SIG-M5 (cell line): ENCODE measurements around the gene CCAR1.
"Not testable (repeated sequence)": the region's sequence is repeated elsewhere in the genome, so short reads cannot be mapped to it uniquely, and the experiment has no call there.

Source experiments
- DNase-seq: peaks from one replicate; lab custom pipeline; 2025; lab: John Stamatoyannopoulos, UW

The CCAR1 gene

GRCh38 chr10:68759967-68760366, 38.9 kb downstream of the CCAR1 start:
- no peak for DNase-seq

DNA sequence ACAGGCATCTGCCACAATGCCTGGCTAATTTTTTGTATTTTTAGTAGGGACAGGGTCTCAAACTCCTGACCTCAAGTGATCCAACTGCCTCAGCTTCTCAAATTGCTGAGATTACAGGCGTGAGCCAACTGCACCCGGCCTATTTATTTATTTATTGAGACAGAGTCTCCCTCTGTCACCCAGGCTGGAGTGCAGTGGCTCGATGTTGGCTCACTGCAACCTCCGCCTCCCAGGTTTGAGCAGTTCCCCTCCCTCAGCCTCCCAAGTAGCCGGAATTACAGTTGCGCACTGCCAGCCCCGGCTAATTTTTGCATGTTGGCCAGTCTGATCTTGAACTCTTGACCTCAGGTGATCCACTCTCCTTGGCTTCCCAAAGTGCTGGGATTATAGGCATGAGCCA, 46.4 kb downstream of the CCAR1 start:
- DNase-seq, result not testable (repeated sequence)

GRCh38 chr10:68781613-68782574, 60.9 kb downstream of the CCAR1 start:
- no peak for DNase-seq

GRCh38 chr10:68784476-68784875, 63.4 kb downstream of the CCAR1 start:
- DNase-seq, result no peak

GRCh38 chr10:68787813-68788212, 66.8 kb downstream of the CCAR1 start:
- DNase-seq, result no peak

- DNase-seq, result no peak
Observed at GRCh38 chr10:68790476-68790875, 69.4 kb downstream of the CCAR1 start.

GRCh38 chr10:68792115-68792514, 71.1 kb downstream of the CCAR1 start:
- no peak for DNase-seq

- no peak for DNase-seq
Observed at GRCh38 chr10:68795886-68796532, 75.0 kb downstream of the CCAR1 start.

GRCh38 chr10:68796605-68797004, 75.6 kb downstream of the CCAR1 start:
- DNase-seq, result no peak

DNA sequence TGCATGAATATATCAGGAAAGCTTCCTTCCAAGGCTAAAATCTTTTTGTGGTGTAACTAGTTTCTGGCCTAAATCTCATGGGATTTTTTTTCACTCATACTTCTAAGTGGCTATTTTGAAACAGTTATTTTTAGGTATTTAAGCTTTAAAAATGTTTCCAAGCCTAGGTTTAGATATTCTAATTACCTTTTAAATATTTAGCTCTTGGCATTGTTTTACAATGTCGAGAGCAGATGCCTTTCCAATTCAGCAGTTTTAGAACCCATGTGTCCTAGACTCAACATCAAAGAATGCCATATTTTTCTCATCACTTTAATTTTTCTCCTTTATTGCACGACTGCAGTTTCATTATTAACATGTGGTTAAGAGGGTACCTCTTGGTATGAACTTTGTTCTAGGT, 79.2 kb downstream of the CCAR1 start:
- no peak for DNase-seq

DNA sequence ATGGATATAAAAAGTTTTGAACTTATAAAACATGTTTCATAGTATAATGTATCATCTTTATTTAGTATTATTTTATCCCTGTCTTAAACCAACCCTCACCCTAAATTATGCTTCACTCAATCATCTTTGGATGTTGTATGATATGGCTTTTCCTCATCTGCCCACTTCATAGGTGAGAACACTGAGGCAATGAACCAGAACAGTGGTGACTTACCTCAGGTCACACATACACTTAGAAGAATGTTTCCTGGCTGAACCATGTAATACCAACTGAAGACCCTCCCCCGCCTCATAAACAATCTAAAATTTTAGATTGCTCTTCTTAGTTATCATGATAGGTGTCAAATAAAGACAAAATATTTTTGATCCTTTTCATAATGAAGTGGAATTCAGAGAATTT, 83.7 kb downstream of the CCAR1 start:
- no peak for DNase-seq

- DNase-seq, result not testable (repeated sequence)
Observed at GRCh38 chr10:68810830-68811229, 89.8 kb downstream of the CCAR1 start.

DNA sequence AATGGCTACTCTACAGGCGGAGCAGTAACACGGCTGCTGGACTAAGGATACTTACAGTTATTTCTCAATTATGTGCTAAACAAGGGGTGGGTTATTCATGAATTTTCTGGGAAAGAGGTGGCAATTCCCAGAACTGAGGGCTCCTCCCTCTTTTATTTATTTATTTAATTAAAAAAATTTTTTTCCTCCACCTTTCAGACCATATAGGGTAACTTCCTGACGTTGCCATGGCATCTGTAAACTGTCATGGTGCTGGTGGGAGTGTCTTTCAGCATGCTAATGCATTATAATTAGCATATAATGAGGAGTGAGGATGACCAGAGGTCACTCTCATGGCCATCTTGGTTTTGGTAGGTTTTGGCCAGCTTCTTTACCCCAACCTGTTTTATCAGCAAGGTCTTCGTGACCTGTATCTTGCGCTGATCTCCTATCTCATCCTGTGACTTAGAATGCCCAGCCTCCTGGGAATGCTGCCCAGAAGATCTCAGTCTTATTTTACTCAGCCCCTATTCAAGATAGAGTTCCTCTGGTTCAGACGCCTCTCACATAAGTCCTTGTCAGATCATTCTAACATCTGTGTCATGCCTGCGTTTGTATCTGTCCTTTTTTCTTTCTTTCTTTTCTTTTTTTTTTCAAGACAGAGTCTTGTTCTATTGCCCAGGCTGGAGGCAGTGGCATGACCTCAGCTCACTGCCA, 90.4 kb downstream of the CCAR1 start:
- DNase-seq, result no peak

- DNase-seq, result no peak
Observed at GRCh38 chr10:68812420-68812819, 91.4 kb downstream of the CCAR1 start.

DNA sequence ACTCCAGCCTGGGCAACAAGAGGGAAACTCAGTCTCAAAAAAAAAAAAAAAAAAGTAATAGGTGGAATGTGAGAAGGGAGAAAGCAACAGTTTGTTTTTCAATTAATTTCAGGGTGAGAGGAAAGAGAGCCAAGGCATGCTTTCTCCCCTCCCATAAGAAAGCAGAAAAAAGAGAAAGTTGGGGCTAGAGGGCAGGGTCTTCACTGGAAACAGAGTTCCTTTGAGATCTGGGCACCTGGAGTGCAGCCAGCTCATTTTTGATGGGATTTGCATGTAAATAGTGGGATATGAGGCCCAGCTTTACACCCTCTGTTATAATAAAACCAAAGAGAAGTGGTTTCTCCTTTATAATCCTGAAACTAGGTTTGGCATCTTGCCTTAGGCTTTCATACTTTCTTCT, 92.5 kb downstream of the CCAR1 start:
- DNase-seq, result no peak

DNA sequence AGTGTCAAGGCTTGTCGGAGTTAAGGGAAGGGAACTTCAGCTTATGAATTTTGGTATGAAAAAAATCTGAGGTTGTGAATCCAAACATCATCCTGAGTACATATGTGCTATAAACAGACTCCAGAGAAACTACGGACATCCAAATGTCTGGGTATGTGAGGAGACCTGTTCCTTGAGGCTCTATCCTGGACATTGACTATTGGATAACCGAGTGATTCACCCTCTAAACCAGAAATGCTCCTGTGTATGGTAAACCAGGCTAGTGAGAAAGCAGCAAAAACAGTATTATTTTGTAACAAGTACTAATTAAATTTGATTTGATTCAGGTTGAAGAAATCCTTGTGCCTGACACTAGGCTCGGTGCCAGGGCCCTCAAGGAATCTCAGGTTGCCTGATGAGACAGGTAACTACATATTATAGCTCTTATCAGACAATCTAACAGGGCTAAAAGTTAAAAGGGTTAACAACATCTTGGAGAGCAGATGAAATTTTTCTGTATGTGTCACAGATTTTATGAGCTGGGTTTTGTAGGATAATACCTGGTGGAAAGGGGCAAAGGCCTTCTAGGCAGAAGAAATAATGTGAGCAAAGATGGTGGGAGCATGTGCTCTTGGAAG, 95.9 kb downstream of the CCAR1 start:
- no peak for DNase-seq

DNA sequence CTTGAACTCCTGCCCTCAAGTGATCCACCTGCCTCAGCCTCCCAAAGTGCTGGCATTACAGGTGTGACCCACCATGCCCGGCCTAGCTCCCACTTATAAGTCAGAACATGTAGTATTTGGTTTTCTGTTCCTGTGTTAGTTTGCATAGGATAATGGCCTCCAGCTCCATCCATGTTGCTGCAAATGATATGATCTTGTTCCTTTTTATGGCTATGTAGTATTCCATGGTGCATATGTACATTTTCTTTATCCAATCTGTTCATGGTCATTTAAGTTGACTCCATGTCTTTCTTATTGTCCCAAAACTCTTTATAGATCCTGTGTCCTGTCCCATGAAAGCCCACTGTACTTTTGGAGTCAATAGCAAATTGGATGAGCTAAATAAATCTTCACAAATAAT, 99.3 kb downstream of the CCAR1 start:
- not testable (repeated sequence) for DNase-seq

DNA sequence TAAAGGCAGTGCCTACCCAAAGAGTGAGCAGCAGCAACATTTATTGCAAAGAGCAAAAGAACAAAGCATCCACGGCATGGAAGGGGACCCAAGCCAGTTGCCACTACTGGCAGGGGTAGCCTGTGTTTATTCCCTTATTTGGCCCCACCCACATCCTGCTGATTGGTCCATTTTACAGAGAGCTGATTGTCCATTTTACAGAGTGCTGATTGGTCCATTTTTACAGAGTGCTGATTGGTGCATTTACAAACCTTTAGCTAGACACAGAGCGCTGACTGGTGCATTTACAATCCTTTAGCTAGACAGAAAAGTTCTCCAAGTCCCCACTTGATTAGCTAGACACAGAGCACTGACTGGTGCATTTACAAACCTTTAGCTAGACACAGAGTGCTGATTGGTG, 101.6 kb downstream of the CCAR1 start:
- DNase-seq, result not testable (repeated sequence)

DNA sequence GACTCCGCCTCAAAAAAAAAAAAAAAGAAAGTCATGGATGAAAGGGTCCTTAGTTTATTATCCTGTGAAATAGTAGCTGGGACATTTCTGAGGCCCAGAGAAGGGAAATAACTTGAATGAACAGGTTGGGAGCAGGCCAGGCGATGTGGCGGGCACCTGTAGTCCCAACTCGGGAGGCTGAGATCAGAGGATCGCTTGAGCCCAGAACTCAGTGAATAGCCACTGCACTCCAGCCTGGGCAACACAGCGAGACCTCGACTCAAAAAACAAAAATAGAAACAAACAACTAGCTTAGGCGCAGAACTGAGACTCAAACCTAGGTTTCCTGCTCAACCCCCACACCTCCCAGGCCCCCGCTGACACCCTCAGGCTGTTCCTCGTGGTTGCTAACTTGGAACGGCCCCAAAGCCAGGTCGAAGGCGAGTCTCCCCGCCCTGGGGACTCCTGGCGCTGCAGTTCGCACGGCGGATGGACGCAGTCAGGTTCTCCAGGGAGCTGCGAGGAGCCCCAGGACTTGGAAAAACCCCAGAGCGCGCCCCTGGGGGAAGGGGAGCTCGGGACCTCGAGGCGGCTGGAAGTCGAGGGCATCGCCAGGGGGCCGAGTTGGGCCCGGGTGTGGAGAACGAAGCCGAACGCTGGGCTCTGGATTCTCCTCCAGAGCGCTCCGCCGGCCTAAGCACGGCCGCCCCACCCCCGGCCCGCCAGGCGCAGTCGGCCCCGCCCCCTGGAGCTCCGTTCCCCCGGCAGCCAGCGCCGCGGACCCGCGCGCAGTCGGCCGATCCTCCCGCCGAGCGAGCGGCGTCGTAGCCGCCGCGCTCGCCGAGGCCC, 105.9 kb downstream of the CCAR1 start, which contains the start of gene STOX1:
Gene STOX1, plus strand, starts transcription at position 768 of the 828 bp plus-strand sequence. CDS start 93 bp downstream, outside the sequence.
- no peak for DNase-seq

DNA sequence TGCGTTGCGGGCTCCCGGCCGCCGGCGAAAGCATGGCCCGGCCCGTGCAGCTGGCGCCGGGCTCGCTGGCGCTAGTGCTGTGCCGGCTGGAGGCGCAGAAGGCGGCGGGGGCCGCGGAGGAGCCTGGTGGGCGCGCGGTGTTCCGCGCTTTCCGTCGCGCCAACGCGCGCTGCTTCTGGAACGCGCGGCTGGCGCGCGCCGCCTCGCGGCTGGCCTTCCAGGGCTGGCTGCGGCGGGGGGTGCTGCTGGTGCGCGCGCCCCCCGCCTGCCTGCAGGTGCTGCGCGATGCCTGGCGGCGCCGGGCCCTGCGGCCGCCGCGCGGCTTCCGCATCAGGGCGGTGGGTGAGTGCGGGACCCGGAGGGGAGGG, 106.5 kb downstream of the CCAR1 start:
- not testable (repeated sequence) for DNase-seq

DNA sequence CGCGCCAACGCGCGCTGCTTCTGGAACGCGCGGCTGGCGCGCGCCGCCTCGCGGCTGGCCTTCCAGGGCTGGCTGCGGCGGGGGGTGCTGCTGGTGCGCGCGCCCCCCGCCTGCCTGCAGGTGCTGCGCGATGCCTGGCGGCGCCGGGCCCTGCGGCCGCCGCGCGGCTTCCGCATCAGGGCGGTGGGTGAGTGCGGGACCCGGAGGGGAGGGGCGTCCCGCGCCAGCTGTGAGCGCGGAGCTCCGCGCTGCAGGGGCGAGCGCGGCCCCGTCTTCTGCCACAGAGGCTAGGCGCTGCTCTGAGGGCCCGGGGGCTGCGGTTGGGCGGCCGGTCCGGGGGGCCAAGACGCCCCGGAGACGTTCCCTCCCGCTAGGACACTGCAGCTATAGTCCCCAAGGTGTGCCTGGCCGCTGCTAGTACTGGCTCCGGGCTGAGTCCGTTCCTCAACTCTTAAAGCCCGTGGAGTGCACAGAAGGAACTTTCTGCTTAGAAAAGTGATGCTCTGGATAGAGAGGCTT, 107.1 kb downstream of the CCAR1 start:
- DNase-seq, result not testable (repeated sequence)
